ENCODE data around the gene LOC128125822.

Gene LOC128125822

GRCh38 chr6:63592886-63593285 lies 20.6 kb downstream of the LOC128125822 start:
- ChIA-PET CTCF (interaction anchor here (0.7 to 2.4 kb wide), 2 partner anchors 19 to 57 kb away, joined by 4 to 12 read pairs; no protein-coding TSS in a partner anchor), POLR2A (interaction anchor here (1.4 kb wide), 1 partner anchor 19 kb away, joined by 4 read pairs; no protein-coding TSS in a partner anchor)
- Histone ChIP-seq H3K36me3 (ENCODE audit: control insufficient read depth in 2 of 2, insufficient read depth in 1 of 2, low read length in 2 of 2) (no peaks in the 10 kb centered on the region), H3K27ac (ENCODE audit: extremely low read depth, low read depth, low read length) (no peak overlapping the region), H3K9me3 (ENCODE audit: control insufficient read depth, insufficient read depth, low read depth, low read length) (no peaks in the 10 kb centered on the region), H3K4me1 (ENCODE audit: control insufficient read depth, insufficient read depth, low read length) (peaks cover 3% of the 10 kb centered on the region), H3K4me3 (ENCODE audit: low read depth, low read length) (no peak overlapping the region)
- no peak for TF ChIP-seq ZNF266 (tag by site-specific recombination; IDR thresholded peaks at IDR 0.05; ENCODE audit: low read depth)

DNA sequence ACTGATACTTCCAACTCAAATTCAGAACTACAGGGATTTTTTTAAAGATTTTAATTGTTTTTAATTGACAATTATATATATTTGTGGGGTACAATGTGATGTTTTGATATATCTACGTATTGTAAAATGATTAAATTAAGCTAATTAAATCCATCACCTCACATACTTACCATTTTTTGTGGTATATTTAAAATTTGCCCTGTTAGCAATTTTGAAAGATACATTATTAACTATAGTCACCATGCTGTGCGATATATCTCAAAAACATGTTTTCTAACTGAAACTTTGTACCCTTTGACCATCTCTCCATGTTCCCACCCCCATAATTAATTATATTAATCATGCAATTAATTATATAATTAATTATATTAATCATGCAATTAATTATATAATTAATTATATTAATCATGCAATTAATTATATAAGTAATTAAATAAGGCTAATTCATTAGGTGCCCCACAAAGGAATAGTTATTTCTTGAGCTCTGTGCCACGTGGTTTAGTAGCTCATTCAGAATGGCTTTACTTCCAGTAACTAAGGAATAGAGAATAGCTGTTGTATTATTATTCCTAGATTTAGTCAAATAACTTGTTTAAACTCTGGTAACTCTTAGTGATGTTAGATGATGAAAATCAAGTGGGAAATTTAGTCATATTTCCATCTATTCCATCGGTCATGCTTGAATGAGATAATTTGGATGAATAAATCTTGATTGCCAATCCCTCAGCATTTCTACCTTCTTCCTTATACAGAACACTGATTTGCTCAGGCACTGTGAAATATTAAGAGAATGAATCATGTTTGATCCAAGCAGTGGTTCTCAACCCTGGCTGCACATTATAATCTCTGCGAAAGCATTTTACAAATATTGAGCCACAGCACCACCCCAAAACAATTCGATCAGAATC lies 25.1 kb downstream of the LOC128125822 start:
- Histone ChIP-seq H3K27ac (ENCODE audit: extremely low read depth, low read depth, low read length) (no peak overlapping the region; the same call in 1 of the 2 replicates), H3K4me1 (ENCODE audit: control insufficient read depth, insufficient read depth, low read length) (no peaks in the 10 kb centered on the region), H3K4me3 (ENCODE audit: low read depth, low read length) (peak overlapping the region; percentile 60), H3K36me3 (ENCODE audit: control insufficient read depth in 2 of 2, insufficient read depth in 1 of 2, low read length in 2 of 2) (no peaks in the 10 kb centered on the region), H3K9me3 (ENCODE audit: control insufficient read depth, insufficient read depth, low read depth, low read length) (no peaks in the 10 kb centered on the region)
- TF ChIP-seq ZNF529 (tag by site-specific recombination; IDR thresholded peaks at IDR 0.05; ENCODE audit: insufficient replicate concordance): no peak
- TF ChIP-seq ZBTB17 (tag by site-specific recombination; IDR thresholded peaks at IDR 0.05): peak; percentile 94
- TF ChIP-seq, protein P1, sequence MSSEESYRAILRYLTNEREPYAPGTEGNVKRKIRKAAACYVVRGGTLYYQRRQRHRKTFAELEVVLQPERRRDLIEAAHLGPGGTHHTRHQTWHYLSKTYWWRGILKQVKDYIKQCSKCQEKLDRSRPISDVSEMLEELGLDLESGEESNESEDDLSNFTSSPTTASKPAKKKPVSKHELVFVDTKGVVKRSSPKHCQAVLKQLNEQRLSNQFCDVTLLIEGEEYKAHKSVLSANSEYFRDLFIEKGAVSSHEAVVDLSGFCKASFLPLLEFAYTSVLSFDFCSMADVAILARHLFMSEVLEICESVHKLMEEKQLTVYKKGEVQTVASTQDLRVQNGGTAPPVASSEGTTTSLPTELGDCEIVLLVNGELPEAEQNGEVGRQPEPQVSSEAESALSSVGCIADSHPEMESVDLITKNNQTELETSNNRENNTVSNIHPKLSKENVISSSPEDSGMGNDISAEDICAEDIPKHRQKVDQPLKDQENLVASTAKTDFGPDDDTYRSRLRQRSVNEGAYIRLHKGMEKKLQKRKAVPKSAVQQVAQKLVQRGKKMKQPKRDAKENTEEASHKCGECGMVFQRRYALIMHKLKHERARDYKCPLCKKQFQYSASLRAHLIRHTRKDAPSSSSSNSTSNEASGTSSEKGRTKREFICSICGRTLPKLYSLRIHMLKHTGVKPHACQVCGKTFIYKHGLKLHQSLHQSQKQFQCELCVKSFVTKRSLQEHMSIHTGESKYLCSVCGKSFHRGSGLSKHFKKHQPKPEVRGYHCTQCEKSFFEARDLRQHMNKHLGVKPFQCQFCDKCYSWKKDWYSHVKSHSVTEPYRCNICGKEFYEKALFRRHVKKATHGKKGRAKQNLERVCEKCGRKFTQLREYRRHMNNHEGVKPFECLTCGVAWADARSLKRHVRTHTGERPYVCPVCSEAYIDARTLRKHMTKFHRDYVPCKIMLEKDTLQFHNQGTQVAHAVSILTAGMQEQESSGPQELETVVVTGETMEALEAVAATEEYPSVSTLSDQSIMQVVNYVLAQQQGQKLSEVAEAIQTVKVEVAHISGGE (tag by site-specific recombination; conservative IDR thresholded peaks at IDR 0.05; ENCODE audit: low read depth): 0 out of 2 replicates have a peak, but pooled peaks have one; percentile 21
- CTCF ChIA-PET: interaction anchor here (0.7 to 4.9 kb wide), 21 partner anchors 9 to 702 kb away, joined by 3 to 56 read pairs (median 10); no protein-coding TSS in a partner anchor
- POLR2A ChIA-PET: interaction anchor here (0.7 to 2.5 kb wide), 5 partner anchors 16 to 205 kb away, joined by 3 to 18 read pairs (median 5); partner anchors contain the start of gene PHF3

- CTCF ChIA-PET: interaction anchor here (0.5 to 4.9 kb wide), 43 partner anchors 10 to 433 kb away, joined by 3 to 56 read pairs (median 5); partner anchors contain the start of gene PHF3
- peak overlapping the region; percentile 60 for H3K4me3 ChIP-seq (ENCODE audit: low read depth, low read length)
- no peaks in the 10 kb centered on the region for H3K9me3 ChIP-seq (ENCODE audit: control insufficient read depth, insufficient read depth, low read depth, low read length)
- POLR2A ChIA-PET: interaction anchor here (1.0 to 2.5 kb wide), 4 partner anchors 25 to 204 kb away, joined by 3 to 18 read pairs (median 8); partner anchors contain the start of gene PHF3
- H3K36me3 ChIP-seq (ENCODE audit: control insufficient read depth in 2 of 2, insufficient read depth in 1 of 2, low read length in 2 of 2): no peaks in the 10 kb centered on the region
- peak overlapping the region; percentile 13; the same call in 1 of the 2 replicates for H3K27ac ChIP-seq (ENCODE audit: extremely low read depth, low read depth, low read length)
- H3K4me1 ChIP-seq (ENCODE audit: control insufficient read depth, insufficient read depth, low read length): no peaks in the 10 kb centered on the region
- TF ChIP-seq ZFHX2 (tag by site-specific recombination; conservative IDR thresholded peaks at IDR 0.05): peak; percentile 24; the same call in 1 of the 2 replicates
- peak; percentile 22; the same call in 1 of the 2 replicates for TF ChIP-seq PRDM10 (tag by site-specific recombination; IDR thresholded peaks at IDR 0.05)
- 0 out of 2 replicates have a peak, but pooled peaks have one; percentile 38 for TF ChIP-seq ZNF843 (tag by site-specific recombination; IDR thresholded peaks at IDR 0.05)
- peak; percentile 93 for TF ChIP-seq ZBTB17 (tag by site-specific recombination; IDR thresholded peaks at IDR 0.05)
- TF ChIP-seq KLF9 (tag by site-specific recombination; IDR thresholded peaks at IDR 0.05; ENCODE audit: low read depth): no peak
- TF ChIP-seq, protein P2, sequence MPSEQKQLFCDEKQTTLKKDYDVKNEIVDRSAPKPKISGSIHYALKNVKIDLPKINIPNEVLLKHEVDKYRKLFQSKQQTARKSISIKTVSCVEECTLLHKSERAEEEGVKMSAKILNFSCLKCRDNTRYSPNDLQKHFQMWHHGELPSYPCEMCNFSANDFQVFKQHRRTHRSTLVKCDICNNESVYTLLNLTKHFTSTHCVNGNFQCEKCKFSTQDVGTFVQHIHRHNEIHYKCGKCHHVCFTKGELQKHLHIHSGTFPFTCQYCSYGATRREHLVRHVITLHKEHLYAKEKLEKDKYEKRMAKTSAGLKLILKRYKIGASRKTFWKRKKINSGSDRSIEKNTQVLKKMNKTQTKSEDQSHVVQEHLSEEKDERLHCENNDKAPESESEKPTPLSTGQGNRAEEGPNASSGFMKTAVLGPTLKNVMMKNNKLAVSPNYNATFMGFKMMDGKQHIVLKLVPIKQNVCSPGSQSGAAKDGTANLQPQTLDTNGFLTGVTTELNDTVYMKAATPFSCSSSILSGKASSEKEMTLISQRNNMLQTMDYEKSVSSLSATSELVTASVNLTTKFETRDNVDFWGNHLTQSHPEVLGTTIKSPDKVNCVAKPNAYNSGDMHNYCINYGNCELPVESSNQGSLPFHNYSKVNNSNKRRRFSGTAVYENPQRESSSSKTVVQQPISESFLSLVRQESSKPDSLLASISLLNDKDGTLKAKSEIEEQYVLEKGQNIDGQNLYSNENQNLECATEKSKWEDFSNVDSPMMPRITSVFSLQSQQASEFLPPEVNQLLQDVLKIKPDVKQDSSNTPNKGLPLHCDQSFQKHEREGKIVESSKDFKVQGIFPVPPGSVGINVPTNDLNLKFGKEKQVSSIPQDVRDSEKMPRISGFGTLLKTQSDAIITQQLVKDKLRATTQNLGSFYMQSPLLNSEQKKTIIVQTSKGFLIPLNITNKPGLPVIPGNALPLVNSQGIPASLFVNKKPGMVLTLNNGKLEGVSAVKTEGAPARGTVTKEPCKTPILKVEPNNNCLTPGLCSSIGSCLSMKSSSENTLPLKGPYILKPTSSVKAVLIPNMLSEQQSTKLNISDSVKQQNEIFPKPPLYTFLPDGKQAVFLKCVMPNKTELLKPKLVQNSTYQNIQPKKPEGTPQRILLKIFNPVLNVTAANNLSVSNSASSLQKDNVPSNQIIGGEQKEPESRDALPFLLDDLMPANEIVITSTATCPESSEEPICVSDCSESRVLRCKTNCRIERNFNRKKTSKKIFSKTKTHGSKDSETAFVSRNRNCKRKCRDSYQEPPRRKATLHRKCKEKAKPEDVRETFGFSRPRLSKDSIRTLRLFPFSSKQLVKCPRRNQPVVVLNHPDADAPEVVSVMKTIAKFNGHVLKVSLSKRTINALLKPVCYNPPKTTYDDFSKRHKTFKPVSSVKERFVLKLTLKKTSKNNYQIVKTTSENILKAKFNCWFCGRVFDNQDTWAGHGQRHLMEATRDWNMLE (tag by site-specific recombination; conservative IDR thresholded peaks at IDR 0.05; ENCODE audit: low read depth): peak; percentile 47; the same call in 1 of the 2 replicates
- peak; percentile 42; the same call in 1 of the 2 replicates for TF ChIP-seq SP7 (tag by site-specific recombination; IDR thresholded peaks at IDR 0.05)
- TF ChIP-seq ZNF335 (tag by site-specific recombination; conservative IDR thresholded peaks at IDR 0.05): peak; percentile 93
- TF ChIP-seq ZNF561 (tag by site-specific recombination; IDR thresholded peaks at IDR 0.05; ENCODE audit: borderline replicate concordance): peak; percentile 75; the same call in 1 of the 2 replicates
These were observed 26.1 kb downstream of the LOC128125822 start for GRCh38 chr6:63598049-63599036.
